ENCODE data around the gene RCOR1. TPM values are rescaled to one million over a fixed set of nuclear protein-coding genes. Genes with fewer than 3 reads are reported as not detected.

Gene RCOR1
- polyA plus RNA-seq, 1 donor (not counting 4 experiments of a cell fraction or from before 2014, with no cell fraction given): 27.0 TPM

DNA sequence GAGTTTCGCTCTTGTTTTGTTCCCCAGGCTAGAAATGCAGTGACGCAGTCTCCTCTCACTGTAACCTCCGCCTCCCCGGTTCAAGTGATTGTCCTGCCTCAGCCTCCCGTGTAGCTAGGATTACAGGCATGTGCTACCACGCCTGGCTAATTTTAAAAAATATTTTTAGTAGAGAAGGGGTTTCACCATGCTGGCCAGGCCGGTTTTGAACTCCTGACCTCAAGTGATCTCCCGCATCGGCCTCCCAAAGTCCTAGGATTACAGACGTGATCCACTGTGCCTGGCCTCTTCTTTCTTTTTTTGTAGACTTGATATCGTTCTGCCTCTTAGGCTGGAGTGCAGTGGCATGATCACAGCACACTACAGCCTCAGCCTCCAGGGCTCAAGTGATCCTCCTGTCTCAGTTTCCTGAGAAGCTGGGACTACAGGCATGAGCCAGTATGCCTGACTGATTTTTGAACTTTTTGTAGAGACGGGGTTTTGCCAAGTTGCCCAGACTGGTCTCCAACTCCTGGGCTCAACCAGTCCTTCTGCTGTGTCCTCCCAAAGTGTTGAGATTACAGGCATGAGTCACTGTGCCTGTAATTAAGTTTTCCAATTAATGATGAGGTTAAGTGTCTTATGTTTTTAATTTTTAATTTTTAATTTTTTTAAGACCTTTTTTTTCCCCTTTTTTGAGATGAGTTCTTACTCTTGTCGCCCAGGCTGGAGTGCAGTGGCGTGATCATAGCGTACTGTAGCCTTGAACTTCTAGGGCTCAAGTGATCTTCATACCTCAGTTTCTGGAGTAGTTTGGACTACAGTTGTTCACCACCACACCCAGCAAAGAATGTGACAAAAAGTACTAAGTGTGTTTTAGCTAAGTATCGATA, 10.2 kb downstream of the RCOR1 start:
- H3K9me1 ChIP-seq (ENCODE audit: control insufficient read depth, extremely low read depth, insufficient read depth, low read length): peaks cover 5% of the 10 kb centered on the region
- H3K4me1 ChIP-seq (ENCODE audit: control insufficient read depth, extremely low read depth, insufficient read depth, low read length): peaks cover 42% of the 10 kb centered on the region
- H4K20me1 ChIP-seq (ENCODE audit: control insufficient read depth, extremely low read depth, insufficient read depth, low read length): peaks cover 22% of the 10 kb centered on the region
- H3K9me3 ChIP-seq (ENCODE audit: control insufficient read depth, low read depth, low read length): no peaks in the 10 kb centered on the region
- no peaks in the 10 kb centered on the region for H3K27me3 ChIP-seq (ENCODE audit: control insufficient read depth, extremely low read depth, insufficient read depth, low read length)
- no peak overlapping the region for H2AFZ ChIP-seq (ENCODE audit: control insufficient read depth, low read length)
- DNase-seq (ENCODE audit: low read depth, low spot score) (no peak), FAIRE-seq (no peak)
- TF ChIP-seq CTCF (optimal IDR thresholded peaks at IDR 0.05 in 1 of 3, IDR thresholded peaks at IDR 0.05 in 1 of 3, conservative IDR thresholded peaks at IDR 0.05 in 1 of 3; ENCODE audit: extremely low read depth in 1 of 3, insufficient read depth in 2 of 3, low read length in 3 of 3) (no peak), EZH2 (IDR thresholded peaks at IDR 0.05; ENCODE audit: low read length) (no peak)
- H3K27ac ChIP-seq (ENCODE audit: control insufficient read depth, insufficient read depth, low read length): peak overlapping the region; percentile 58
- H3K79me2 ChIP-seq (ENCODE audit: control insufficient read depth, insufficient read depth, low read length): peaks cover 93% of the 10 kb centered on the region
- H3K4me3 ChIP-seq (ENCODE audit: control insufficient read depth in 2 of 3, extremely low read depth in 1 of 3, insufficient read depth in 2 of 3, low read depth in 1 of 3, low read length in 3 of 3): peak overlapping the region in 1 of 3 experiments; percentile 3
- dilution Hi-C loops (cut with MboI; ENCODE audit: extremely low pct_ligation_motif_present, low sequenced_read_pairs): no loop called here
- H3K4me2 ChIP-seq (ENCODE audit: control insufficient read depth, extremely low read depth, insufficient read depth, low read depth, low read length): peak overlapping the region; percentile 49
- peaks cover 3 to 11% of the 10 kb centered on the region in 2 experiments for H3K36me3 ChIP-seq (ENCODE audit: control insufficient read depth in 2 of 2, extremely low read depth in 1 of 2, insufficient read depth in 2 of 2, low read length in 2 of 2)
- peak overlapping the region; percentile 30 for H3K9ac ChIP-seq (ENCODE audit: control insufficient read depth, extremely low read depth, insufficient read depth, low read length)

- Histone ChIP-seq H3K4me2 (ENCODE audit: control insufficient read depth, extremely low read depth, insufficient read depth, low read depth, low read length) (peak overlapping the region; percentile 10), H4K20me1 (ENCODE audit: control insufficient read depth, extremely low read depth, insufficient read depth, low read length) (peaks cover 25% of the 10 kb centered on the region), H3K9me1 (ENCODE audit: control insufficient read depth, extremely low read depth, insufficient read depth, low read length) (peaks cover 5% of the 10 kb centered on the region), H2AFZ (ENCODE audit: control insufficient read depth, low read length) (no peak overlapping the region), H3K79me2 (ENCODE audit: control insufficient read depth, insufficient read depth, low read length) (peaks cover 93% of the 10 kb centered on the region), H3K27me3 (ENCODE audit: control insufficient read depth, extremely low read depth, insufficient read depth, low read length) (no peaks in the 10 kb centered on the region), H3K27ac (ENCODE audit: control insufficient read depth, insufficient read depth, low read length) (peak overlapping the region; percentile 58), H3K36me3 (ENCODE audit: control insufficient read depth in 2 of 2, extremely low read depth in 1 of 2, insufficient read depth in 2 of 2, low read length in 2 of 2) (peaks cover 4 to 11% of the 10 kb centered on the region in 2 experiments), H3K9me3 (ENCODE audit: control insufficient read depth, low read depth, low read length) (no peaks in the 10 kb centered on the region), H3K9ac (ENCODE audit: control insufficient read depth, extremely low read depth, insufficient read depth, low read length) (no peak overlapping the region), H3K4me3 (ENCODE audit: control insufficient read depth in 2 of 3, extremely low read depth in 1 of 3, insufficient read depth in 2 of 3, low read depth in 1 of 3, low read length in 3 of 3) (no peak overlapping the region), H3K4me1 (ENCODE audit: control insufficient read depth, extremely low read depth, insufficient read depth, low read length) (peaks cover 42% of the 10 kb centered on the region)
- dilution Hi-C loops (cut with MboI; ENCODE audit: extremely low pct_ligation_motif_present, low sequenced_read_pairs): no loop called here
- no peak for DNase-seq (ENCODE audit: low read depth, low spot score)
- TF ChIP-seq CTCF (optimal IDR thresholded peaks at IDR 0.05 in 1 of 3, IDR thresholded peaks at IDR 0.05 in 1 of 3, conservative IDR thresholded peaks at IDR 0.05 in 1 of 3; ENCODE audit: extremely low read depth in 1 of 3, insufficient read depth in 2 of 3, low read length in 3 of 3) (no peak), EZH2 (IDR thresholded peaks at IDR 0.05; ENCODE audit: low read length) (no peak)
- FAIRE-seq: no peak
These were observed 11.0 kb downstream of the RCOR1 start for GRCh38 chr14:102603293-102603907.

Data from keratinocyte (primary cell).